Measurements from ENCODE around the gene ADGRG3. TPM values are rescaled to one million over a fixed set of nuclear protein-coding genes. Genes with fewer than 3 reads are reported as not detected.

The ADGRG3 gene
- polyA plus RNA-seq, 4 donors = 0.45 to 8.6 (median 1.1) TPM

GRCh38 chr16:57730771-57731730 lies 62.9 kb downstream of the ADGRG3 start:
- H3K4me3 ChIP-seq (ENCODE audit: low read depth in 1 of 3, low read length in 3 of 3) = no peak overlapping the region
- no peaks in the 10 kb centered on the region for H3K27me3 ChIP-seq (ENCODE audit: control insufficient read depth in 3 of 3, insufficient read depth in 3 of 3, low read length in 3 of 3)
- H3K36me3 ChIP-seq (ENCODE audit: control insufficient read depth in 3 of 3, insufficient read depth in 2 of 3, low read depth in 1 of 3, low read length in 3 of 3) = no peaks in the 10 kb centered on the region
- WGBS, 3 donors = 74 to 82% (median 76%) methylated on average over 13 of the region's 13 CpGs
- no peak overlapping the region for H3K27ac ChIP-seq (ENCODE audit: low read depth in 1 of 3, low read length in 2 of 3)
- peaks cover 0 to 5% (median 1%) of the 10 kb centered on the region in 3 donors for H3K4me1 ChIP-seq (ENCODE audit: control insufficient read depth in 3 of 3, insufficient read depth in 2 of 3, low read depth in 1 of 3, low read length in 2 of 3)
- DNase-seq = no peak
- H3K9me3 ChIP-seq (ENCODE audit: control insufficient read depth in 2 of 2, insufficient read depth in 1 of 2, low read depth in 1 of 2, low read length in 1 of 2) = no peaks in the 10 kb centered on the region
- FAIRE-seq = no peak

- Histone ChIP-seq H3K9me3 (ENCODE audit: control insufficient read depth in 2 of 2, insufficient read depth in 1 of 2, low read depth in 1 of 2, low read length in 1 of 2) (no peaks in the 10 kb centered on the region), H3K27ac (ENCODE audit: low read depth in 1 of 3, low read length in 2 of 3) (no peak overlapping the region), H3K4me3 (ENCODE audit: low read depth in 1 of 3, low read length in 3 of 3) (no peak overlapping the region), H3K27me3 (ENCODE audit: control insufficient read depth in 3 of 3, insufficient read depth in 3 of 3, low read length in 3 of 3) (no peaks in the 10 kb centered on the region), H3K36me3 (ENCODE audit: control insufficient read depth in 3 of 3, insufficient read depth in 2 of 3, low read depth in 1 of 3, low read length in 3 of 3) (no peaks in the 10 kb centered on the region), H3K4me1 (ENCODE audit: control insufficient read depth in 3 of 3, insufficient read depth in 2 of 3, low read depth in 1 of 3, low read length in 2 of 3) (peaks cover 0 to 15% (median 1%) of the 10 kb centered on the region in 3 donors)
- no peak for DNase-seq
- FAIRE-seq = no peak
- WGBS, 3 donors = 70 to 77% (median 73%) methylated on average over 2 of the region's 2 CpGs
Measured at GRCh38 chr16:57732037-57732436, 63.9 kb downstream of the ADGRG3 start.

- Histone ChIP-seq H3K36me3 (ENCODE audit: control insufficient read depth in 3 of 3, insufficient read depth in 2 of 3, low read depth in 1 of 3, low read length in 3 of 3) (peaks cover 0 to 2% (median 0%) of the 10 kb centered on the region in 3 donors), H3K9me3 (ENCODE audit: control insufficient read depth in 2 of 2, insufficient read depth in 1 of 2, low read depth in 1 of 2, low read length in 1 of 2) (no peaks in the 10 kb centered on the region), H3K27me3 (ENCODE audit: control insufficient read depth in 3 of 3, insufficient read depth in 3 of 3, low read length in 3 of 3) (no peaks in the 10 kb centered on the region), H3K27ac (ENCODE audit: low read depth in 1 of 3, low read length in 2 of 3) (no peak overlapping the region), H3K4me1 (ENCODE audit: control insufficient read depth in 3 of 3, insufficient read depth in 2 of 3, low read depth in 1 of 3, low read length in 2 of 3) (peaks cover 0 to 19% (median 1%) of the 10 kb centered on the region in 3 donors), H3K4me3 (ENCODE audit: low read depth in 1 of 3, low read length in 3 of 3) (no peak overlapping the region)
- DNase-seq (no peak), FAIRE-seq (no peak)
- WGBS, 3 donors = 55 to 65% (median 62%) methylated on average over 2 of the region's 2 CpGs
Measured at GRCh38 chr16:57732714-57733113, 64.6 kb downstream of the ADGRG3 start.

GRCh38 chr16:57734308-57734924 lies 66.3 kb downstream of the ADGRG3 start:
- Histone ChIP-seq H3K9me3 (ENCODE audit: control insufficient read depth in 2 of 2, insufficient read depth in 1 of 2, low read depth in 1 of 2, low read length in 1 of 2) (no peaks in the 10 kb centered on the region), H3K4me1 (ENCODE audit: control insufficient read depth in 3 of 3, insufficient read depth in 2 of 3, low read depth in 1 of 3, low read length in 2 of 3) (peaks cover 0 to 19% (median 1%) of the 10 kb centered on the region in 3 donors), H3K4me3 (ENCODE audit: low read depth in 1 of 3, low read length in 3 of 3) (peak overlapping the region; percentile 59 to 62 (median 59)), H3K27ac (ENCODE audit: low read depth in 1 of 3, low read length in 2 of 3) (peak overlapping the region; percentile 46 to 94 (median 84)), H3K27me3 (ENCODE audit: control insufficient read depth in 3 of 3, insufficient read depth in 3 of 3, low read length in 3 of 3) (no peaks in the 10 kb centered on the region), H3K36me3 (ENCODE audit: control insufficient read depth in 3 of 3, insufficient read depth in 2 of 3, low read depth in 1 of 3, low read length in 3 of 3) (peaks cover 0 to 12% (median 0%) of the 10 kb centered on the region in 3 donors)
- WGBS, 3 donors = 40 to 50% (median 46%) methylated on average over 19 to 20 of the region's 20 CpGs
- no peak for FAIRE-seq
- no peak for DNase-seq

GRCh38 chr16:57734925-57735754 lies 67.0 kb downstream of the ADGRG3 start:
- Histone ChIP-seq H3K36me3 (ENCODE audit: control insufficient read depth in 3 of 3, insufficient read depth in 2 of 3, low read depth in 1 of 3, low read length in 3 of 3) (peaks cover 0 to 19% (median 0%) of the 10 kb centered on the region in 3 donors), H3K27ac (ENCODE audit: low read depth in 1 of 3, low read length in 2 of 3) (peak overlapping the region; percentile 46 to 94 (median 84)), H3K9me3 (ENCODE audit: control insufficient read depth in 2 of 2, insufficient read depth in 1 of 2, low read depth in 1 of 2, low read length in 1 of 2) (no peaks in the 10 kb centered on the region), H3K27me3 (ENCODE audit: control insufficient read depth in 3 of 3, insufficient read depth in 3 of 3, low read length in 3 of 3) (no peaks in the 10 kb centered on the region), H3K4me1 (ENCODE audit: control insufficient read depth in 3 of 3, insufficient read depth in 2 of 3, low read depth in 1 of 3, low read length in 2 of 3) (peaks cover 0 to 19% (median 1%) of the 10 kb centered on the region in 3 donors), H3K4me3 (ENCODE audit: low read depth in 1 of 3, low read length in 3 of 3) (peak overlapping the region; percentile 59 to 88 (median 81))
- peak; percentile 100 for DNase-seq
- WGBS, 3 donors = 0% methylated on average over 45 of the region's 45 CpGs
- peak; percentile 98 for FAIRE-seq

GRCh38 chr16:57735755-57736418 lies 67.8 kb downstream of the ADGRG3 start, which contains the start of gene KATNB1:
TSS of gene KATNB1 (plus strand) at chr16:57735770. CDS start at chr16:57737244, 1,474 bp downstream.
- peak within 1 kb of the TSS; percentile 63 to 94 (median 91) for H3K27ac ChIP-seq (ENCODE audit: low read depth in 1 of 3, low read length in 2 of 3)
- no peaks in the 10 kb centered on the region for H3K9me3 ChIP-seq (ENCODE audit: control insufficient read depth in 2 of 2, insufficient read depth in 1 of 2, low read depth in 1 of 2, low read length in 1 of 2)
- FAIRE-seq = no peak
- H3K4me1 ChIP-seq (ENCODE audit: control insufficient read depth in 3 of 3, insufficient read depth in 2 of 3, low read depth in 1 of 3, low read length in 2 of 3) = peaks cover 0 to 19% (median 1%) of the 10 kb centered on the region in 3 donors
- 0 to 1% (median 1%) methylated on average over 31 to 35 of the region's 35 CpGs for WGBS, 3 donors
- no peak for DNase-seq
- H3K4me3 ChIP-seq (ENCODE audit: low read depth in 1 of 3, low read length in 3 of 3) = peak within 1 kb of the TSS; percentile 59 to 88 (median 81)
- no peaks in the 10 kb centered on the region for H3K27me3 ChIP-seq (ENCODE audit: control insufficient read depth in 3 of 3, insufficient read depth in 3 of 3, low read length in 3 of 3)
- H3K36me3 ChIP-seq (ENCODE audit: control insufficient read depth in 3 of 3, insufficient read depth in 2 of 3, low read depth in 1 of 3, low read length in 3 of 3) = peaks cover 0 to 26% (median 0%) of the 10 kb centered on the region in 3 donors

- Histone ChIP-seq H3K9me3 (ENCODE audit: control insufficient read depth in 2 of 2, insufficient read depth in 1 of 2, low read depth in 1 of 2, low read length in 1 of 2) (no peaks in the 10 kb centered on the region), H3K36me3 (ENCODE audit: control insufficient read depth in 3 of 3, insufficient read depth in 2 of 3, low read depth in 1 of 3, low read length in 3 of 3) (peaks cover 0 to 31% (median 0%) of the 10 kb centered on the region in 3 donors), H3K27ac (ENCODE audit: low read depth in 1 of 3, low read length in 2 of 3) (peak overlapping the region in 2 of 3 donors; percentile 88 to 91), H3K4me1 (ENCODE audit: control insufficient read depth in 3 of 3, insufficient read depth in 2 of 3, low read depth in 1 of 3, low read length in 2 of 3) (peaks cover 0 to 19% (median 1%) of the 10 kb centered on the region in 3 donors), H3K4me3 (ENCODE audit: low read depth in 1 of 3, low read length in 3 of 3) (peak overlapping the region in 2 of 3 donors; percentile 55 to 88), H3K27me3 (ENCODE audit: control insufficient read depth in 3 of 3, insufficient read depth in 3 of 3, low read length in 3 of 3) (no peaks in the 10 kb centered on the region)
- WGBS, 3 donors = 9 to 13% (median 12%) methylated on average over 23 of the region's 23 CpGs
- DNase-seq = peak; percentile 58 to 88
- FAIRE-seq = no peak
Measured at GRCh38 chr16:57736419-57737351, 68.6 kb downstream of the ADGRG3 start.

All from small intestine (tissue), 7 donors.